ENCODE results near the gene ZP2. TPM values are rescaled to one million over a fixed set of nuclear protein-coding genes. Genes with fewer than 3 reads are reported as not detected.

ZP2 gene
- total and polyA plus RNA-seq, 9 of the 15 experiments (the other 6 are each of a cell fraction or from before 2014, with no cell fraction given) = not detected

DNA sequence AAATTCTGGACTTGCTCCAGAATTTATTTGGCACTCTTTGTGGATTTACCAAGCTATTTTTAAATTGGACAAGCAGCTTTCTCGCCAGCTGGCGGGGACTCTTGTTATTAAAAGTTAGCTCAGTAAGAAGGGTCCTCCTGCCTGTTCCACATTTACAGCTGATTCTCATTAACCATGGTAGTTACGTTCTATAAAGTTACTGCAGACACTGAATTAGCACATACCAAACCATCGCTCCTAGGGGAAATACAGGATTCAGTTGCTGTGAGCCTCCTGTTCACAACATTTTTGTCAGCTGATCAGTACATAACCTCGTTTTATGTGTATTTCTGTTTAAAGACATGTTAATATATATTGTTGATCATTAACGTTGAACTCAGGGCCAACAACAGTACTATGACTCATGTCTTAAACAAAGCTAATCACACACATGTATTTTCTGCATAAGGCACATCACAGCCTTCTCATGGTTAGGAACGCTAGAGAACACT lies 48.7 kb downstream of the ZP2 start:
- intact Hi-C loops (cut with micrococcal nuclease) = no loop called here
- no peak for FAIRE-seq
- CTCF ChIA-PET (ENCODE audit: low intra/inter-chr PET ratio) = no interaction called here
- POLR2A ChIA-PET = interaction anchor here (1.1 kb wide), 2 partner anchors 138 to 310 kb away, joined by 3 to 4 read pairs; no protein-coding TSS in a partner anchor
- Histone ChIP-seq H3K9ac (ENCODE audit: insufficient read depth in 1 of 2, low read depth in 2 of 2, low read length in 2 of 2) (no peak overlapping the region), H3K36me3 (ENCODE audit: control insufficient read depth, insufficient read depth, low read length) (peaks cover 26% of the 10 kb centered on the region), H3K9me3 (replicated peaks; ENCODE audit: control insufficient read depth, insufficient read depth, low read depth, low read length) (no peaks in the 10 kb centered on the region), H3K4me3 (no peak overlapping the region), H3K27me3 (ENCODE audit: control insufficient read depth in 2 of 2, insufficient read depth in 2 of 2, low read length in 2 of 2) (no peaks in the 10 kb centered on the region), H3K9me1 (ENCODE audit: control insufficient read depth, insufficient read depth, low read length) (no peaks in the 10 kb centered on the region), H3K27ac (ENCODE audit: extremely low read depth, low read depth, low read length) (no peak overlapping the region), H2AFZ (ENCODE audit: low read depth, low read length) (no peak overlapping the region), H3K4me2 (ENCODE audit: insufficient read depth, low read length) (no peak overlapping the region), H3K79me2 (ENCODE audit: control insufficient read depth, insufficient read depth, low read length) (peaks cover 3% of the 10 kb centered on the region; the same call in 1 of the 3 replicates), H4K20me1 (replicated peaks; ENCODE audit: control insufficient read depth, insufficient read depth, low read length) (no peaks in the 10 kb centered on the region), H3K4me1 (replicated peaks in 1 of 2; ENCODE audit: control insufficient read depth in 2 of 2, insufficient read depth in 2 of 2, low read length in 2 of 2) (peaks cover 10 to 17% of the 10 kb centered on the region in 2 experiments)
- WGBS (ENCODE audit: insufficient coverage, low coverage, missing lambda C conversion rate) = 73% methylated on average over 7 of the region's 7 CpGs
- in situ Hi-C loops (cut with MboI) = no loop called here
- no peak for ATAC-seq
- DNase-seq (ENCODE audit: extremely low read depth in 1 of 4, low spot score in 3 of 4) = no peak
- no TSS peak for BruUV-seq (replicated peaks)
- TF ChIP-seq, protein P1, sequence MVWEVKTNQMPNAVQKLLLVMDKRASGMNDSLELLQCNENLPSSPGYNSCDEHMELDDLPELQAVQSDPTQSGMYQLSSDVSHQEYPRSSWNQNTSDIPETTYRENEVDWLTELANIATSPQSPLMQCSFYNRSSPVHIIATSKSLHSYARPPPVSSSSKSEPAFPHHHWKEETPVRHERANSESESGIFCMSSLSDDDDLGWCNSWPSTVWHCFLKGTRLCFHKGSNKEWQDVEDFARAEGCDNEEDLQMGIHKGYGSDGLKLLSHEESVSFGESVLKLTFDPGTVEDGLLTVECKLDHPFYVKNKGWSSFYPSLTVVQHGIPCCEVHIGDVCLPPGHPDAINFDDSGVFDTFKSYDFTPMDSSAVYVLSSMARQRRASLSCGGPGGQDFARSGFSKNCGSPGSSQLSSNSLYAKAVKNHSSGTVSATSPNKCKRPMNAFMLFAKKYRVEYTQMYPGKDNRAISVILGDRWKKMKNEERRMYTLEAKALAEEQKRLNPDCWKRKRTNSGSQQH (CRISPR knock-in tag; IDR thresholded peaks at IDR 0.05) = no peak
- TF ChIP-seq SMAD2 (IDR thresholded peaks at IDR 0.05; ENCODE audit: low read depth, low read length) (no peak), HNRNPLL (IDR thresholded peaks at IDR 0.05; ENCODE audit: low read depth, low read length, poor library complexity, severe bottlenecking) (no peak)
- TF ChIP-seq, protein P2, sequence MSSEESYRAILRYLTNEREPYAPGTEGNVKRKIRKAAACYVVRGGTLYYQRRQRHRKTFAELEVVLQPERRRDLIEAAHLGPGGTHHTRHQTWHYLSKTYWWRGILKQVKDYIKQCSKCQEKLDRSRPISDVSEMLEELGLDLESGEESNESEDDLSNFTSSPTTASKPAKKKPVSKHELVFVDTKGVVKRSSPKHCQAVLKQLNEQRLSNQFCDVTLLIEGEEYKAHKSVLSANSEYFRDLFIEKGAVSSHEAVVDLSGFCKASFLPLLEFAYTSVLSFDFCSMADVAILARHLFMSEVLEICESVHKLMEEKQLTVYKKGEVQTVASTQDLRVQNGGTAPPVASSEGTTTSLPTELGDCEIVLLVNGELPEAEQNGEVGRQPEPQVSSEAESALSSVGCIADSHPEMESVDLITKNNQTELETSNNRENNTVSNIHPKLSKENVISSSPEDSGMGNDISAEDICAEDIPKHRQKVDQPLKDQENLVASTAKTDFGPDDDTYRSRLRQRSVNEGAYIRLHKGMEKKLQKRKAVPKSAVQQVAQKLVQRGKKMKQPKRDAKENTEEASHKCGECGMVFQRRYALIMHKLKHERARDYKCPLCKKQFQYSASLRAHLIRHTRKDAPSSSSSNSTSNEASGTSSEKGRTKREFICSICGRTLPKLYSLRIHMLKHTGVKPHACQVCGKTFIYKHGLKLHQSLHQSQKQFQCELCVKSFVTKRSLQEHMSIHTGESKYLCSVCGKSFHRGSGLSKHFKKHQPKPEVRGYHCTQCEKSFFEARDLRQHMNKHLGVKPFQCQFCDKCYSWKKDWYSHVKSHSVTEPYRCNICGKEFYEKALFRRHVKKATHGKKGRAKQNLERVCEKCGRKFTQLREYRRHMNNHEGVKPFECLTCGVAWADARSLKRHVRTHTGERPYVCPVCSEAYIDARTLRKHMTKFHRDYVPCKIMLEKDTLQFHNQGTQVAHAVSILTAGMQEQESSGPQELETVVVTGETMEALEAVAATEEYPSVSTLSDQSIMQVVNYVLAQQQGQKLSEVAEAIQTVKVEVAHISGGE (CRISPR knock-in tag; IDR thresholded peaks at IDR 0.05) = no peak
- TF ChIP-seq, protein P3, sequence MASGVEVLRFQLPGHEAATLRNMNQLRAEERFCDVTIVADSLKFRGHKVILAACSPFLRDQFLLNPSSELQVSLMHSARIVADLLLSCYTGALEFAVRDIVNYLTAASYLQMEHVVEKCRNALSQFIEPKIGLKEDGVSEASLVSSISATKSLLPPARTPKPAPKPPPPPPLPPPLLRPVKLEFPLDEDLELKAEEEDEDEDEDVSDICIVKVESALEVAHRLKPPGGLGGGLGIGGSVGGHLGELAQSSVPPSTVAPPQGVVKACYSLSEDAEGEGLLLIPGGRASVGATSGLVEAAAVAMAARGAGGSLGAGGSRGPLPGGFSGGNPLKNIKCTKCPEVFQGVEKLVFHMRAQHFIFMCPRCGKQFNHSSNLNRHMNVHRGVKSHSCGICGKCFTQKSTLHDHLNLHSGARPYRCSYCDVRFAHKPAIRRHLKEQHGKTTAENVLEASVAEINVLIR (CRISPR knock-in tag; IDR thresholded peaks at IDR 0.05) = no peak
- TF ChIP-seq, protein P4, sequence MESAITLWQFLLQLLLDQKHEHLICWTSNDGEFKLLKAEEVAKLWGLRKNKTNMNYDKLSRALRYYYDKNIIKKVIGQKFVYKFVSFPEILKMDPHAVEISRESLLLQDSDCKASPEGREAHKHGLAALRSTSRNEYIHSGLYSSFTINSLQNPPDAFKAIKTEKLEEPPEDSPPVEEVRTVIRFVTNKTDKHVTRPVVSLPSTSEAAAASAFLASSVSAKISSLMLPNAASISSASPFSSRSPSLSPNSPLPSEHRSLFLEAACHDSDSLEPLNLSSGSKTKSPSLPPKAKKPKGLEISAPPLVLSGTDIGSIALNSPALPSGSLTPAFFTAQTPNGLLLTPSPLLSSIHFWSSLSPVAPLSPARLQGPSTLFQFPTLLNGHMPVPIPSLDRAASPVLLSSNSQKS (CRISPR knock-in tag; IDR thresholded peaks at IDR 0.05) = no peak
